HG02840 (cell line): Measurements from ENCODE around the gene GNB1.
A peak's percentile ranks its signal among the peaks of the same experiment; 100 is the strongest.

Experiments
- ATAC-seq: cut with Tn5 transposase; IDR thresholded peaks from one replicate; pipeline ENCODE4 v1.9.1; 2021; ENCODE audit warnings: mild to moderate bottlenecking, moderate library complexity, moderate number of reproducible peaks; ENCODE audit not compliant: unreplicated experiment, low FRiP score

GNB1 gene

GRCh38 chr1:1786836-1787605, 103.9 kb downstream of the GNB1 start:
- ATAC-seq = no peak

GRCh38 chr1:1785666-1786065, 105.2 kb downstream of the GNB1 start:
- ATAC-seq = no peak

GRCh38 chr1:1784933-1785332, 106.0 kb downstream of the GNB1 start:
- no peak for ATAC-seq

- ATAC-seq = no peak
Measured at GRCh38 chr1:1783320-1783719, 107.6 kb downstream of the GNB1 start.

GRCh38 chr1:1782399-1783221, 108.3 kb downstream of the GNB1 start:
- ATAC-seq = no peak

GRCh38 chr1:1781526-1781903, 109.4 kb downstream of the GNB1 start:
- ATAC-seq = no peak

- ATAC-seq = no peak
Measured at GRCh38 chr1:1780598-1781525, 110.0 kb downstream of the GNB1 start.

GRCh38 chr1:1779691-1780597, 110.9 kb downstream of the GNB1 start:
- ATAC-seq = no peak

- ATAC-seq = no peak
Measured at GRCh38 chr1:1779320-1779675, 111.6 kb downstream of the GNB1 start.

- ATAC-seq = peak; percentile 70
Measured at GRCh38 chr1:1778663-1779319, 112.1 kb downstream of the GNB1 start.

GRCh38 chr1:1777950-1778662, 112.8 kb downstream of the GNB1 start, which contains the start of gene NADK:
TSS of gene NADK (minus strand) at chr1:1778470. CDS start at chr1:1765406, 13,064 bp downstream.
- peak; percentile 45 for ATAC-seq

GRCh38 chr1:1777583-1777899, 113.3 kb downstream of the GNB1 start:
- ATAC-seq = no peak

GRCh38 chr1:1776672-1777582, 114.0 kb downstream of the GNB1 start:
- no peak for ATAC-seq

- no peak for ATAC-seq
Measured at GRCh38 chr1:1775327-1776226, 115.3 kb downstream of the GNB1 start.

GRCh38 chr1:1773874-1774273, 117.0 kb downstream of the GNB1 start:
- no peak for ATAC-seq

GRCh38 chr1:1771096-1771495, 119.8 kb downstream of the GNB1 start:
- no peak for ATAC-seq

GRCh38 chr1:1770102-1770501, 120.8 kb downstream of the GNB1 start:
- no peak for ATAC-seq
